GM21390 (cell line): Measurements from ENCODE around the gene SND1.
"Not testable (repeated sequence)": the region's sequence is repeated elsewhere in the genome, so short reads cannot be mapped to it uniquely, and the experiment has no call there.

Source experiments
- ATAC-seq: cut with Tn5 transposase; IDR thresholded peaks from one replicate; pipeline ENCODE4 v1.9.1; 2021; ENCODE audit not compliant: unreplicated experiment

The SND1 gene

DNA sequence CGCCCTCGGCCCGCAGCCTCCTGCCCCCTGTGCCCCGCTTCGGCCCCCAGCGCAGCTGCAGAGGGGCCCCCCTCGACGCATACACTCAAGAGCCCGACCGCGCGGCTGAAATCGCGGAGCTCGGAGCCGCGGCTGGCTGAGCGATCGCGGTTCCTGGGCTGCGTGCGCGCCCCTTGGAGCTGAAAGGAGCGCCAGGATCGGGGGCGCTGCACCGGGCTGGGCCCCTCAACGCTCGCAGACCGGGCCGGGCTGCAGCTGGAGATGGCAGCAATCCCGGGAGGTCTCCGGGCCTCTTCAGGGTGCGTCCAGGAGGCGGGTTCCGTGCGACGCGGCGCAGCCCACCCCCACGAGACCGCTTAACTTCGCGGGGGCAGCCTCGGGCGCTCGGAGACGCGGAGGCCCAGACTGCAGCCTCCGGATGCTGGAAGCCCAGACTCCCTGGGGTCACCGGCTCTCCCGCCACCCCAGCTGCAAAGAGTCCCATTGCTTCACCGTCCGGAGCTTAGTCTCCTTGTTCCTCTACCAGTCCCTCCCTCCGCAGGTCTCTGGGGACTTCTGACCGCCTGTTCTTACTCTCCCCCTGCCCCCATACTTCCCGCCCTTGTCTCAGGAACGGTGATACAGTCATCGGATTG, 452.2 kb downstream of the SND1 start:
- ATAC-seq = peak; percentile 22

DNA sequence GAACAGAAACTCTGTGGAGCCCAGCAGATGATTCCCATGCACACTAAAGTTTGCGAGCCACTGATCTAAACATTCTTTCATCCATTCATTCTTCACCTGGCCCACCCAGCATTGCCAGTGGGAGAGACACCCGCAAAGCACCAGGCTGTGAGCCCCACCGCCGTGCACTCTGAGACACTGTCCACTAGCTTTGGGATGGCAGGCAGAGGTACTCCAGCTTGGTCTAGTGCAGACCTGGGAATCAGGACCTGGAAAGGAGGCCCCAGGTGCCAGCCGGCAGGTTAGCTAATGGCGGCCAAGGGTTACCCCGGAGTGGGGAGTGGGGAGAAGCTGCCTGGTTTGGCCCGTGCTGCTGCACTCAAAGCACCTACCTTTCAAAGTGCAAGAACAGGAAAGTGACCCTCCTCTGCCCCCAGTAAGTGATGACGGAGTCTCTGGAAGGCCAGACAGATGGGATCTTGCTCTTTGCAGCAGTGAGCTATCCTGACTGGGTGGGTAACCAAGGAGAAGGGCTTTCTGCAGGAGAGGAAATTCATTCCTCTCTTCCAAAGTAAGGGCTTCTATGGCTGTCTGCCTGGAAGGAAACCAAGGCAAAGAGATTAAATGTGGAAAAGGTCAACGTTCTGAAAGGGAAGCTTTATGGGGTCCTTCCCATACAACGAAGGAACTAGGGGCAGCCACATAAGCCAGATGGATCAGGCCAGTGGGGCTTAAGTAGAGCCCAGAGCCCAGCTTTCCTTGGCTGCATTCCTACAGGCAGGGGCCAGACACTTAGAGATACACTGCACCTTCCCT, 453.4 kb downstream of the SND1 start:
- no peak for ATAC-seq

DNA sequence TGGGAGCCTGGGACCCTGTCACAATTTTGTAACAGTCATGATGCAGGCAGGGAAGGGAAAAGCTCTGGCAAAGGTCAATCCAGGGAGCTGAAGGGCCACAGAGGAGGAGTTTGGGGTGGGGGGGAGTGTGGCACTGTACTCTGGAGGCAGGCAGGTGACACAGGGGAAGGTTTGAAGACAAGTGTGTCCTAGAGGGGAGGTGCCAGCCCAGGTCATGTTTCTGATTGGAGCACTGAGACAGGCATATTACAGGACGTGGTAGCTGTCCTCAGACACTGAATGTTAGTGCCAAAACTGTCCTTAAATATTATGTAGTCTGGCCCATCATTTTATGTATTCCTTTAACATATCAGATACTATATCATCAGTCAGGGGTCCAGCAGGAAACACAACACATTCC, 454.8 kb downstream of the SND1 start:
- no peak for ATAC-seq

DNA sequence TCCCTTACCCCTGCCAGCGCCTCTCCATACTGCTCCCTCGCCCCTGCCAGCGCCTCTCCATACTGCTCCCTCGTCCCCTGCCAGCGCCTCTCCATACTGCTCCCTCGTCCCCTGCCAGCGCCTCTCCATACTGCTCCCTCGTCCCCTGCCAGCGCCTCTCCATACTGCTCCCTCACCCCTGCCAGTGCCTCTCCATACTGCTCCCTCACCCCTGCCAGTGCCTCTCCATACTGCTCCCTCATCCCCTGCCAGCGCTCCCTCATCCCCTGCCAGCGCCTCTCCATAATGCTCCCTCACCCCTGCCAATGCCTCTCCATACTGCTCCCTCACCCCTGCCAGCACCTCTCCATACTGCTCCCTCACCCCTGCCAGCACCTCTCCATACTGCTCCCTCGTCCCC, 455.5 kb downstream of the SND1 start:
- ATAC-seq = not testable (repeated sequence)

DNA sequence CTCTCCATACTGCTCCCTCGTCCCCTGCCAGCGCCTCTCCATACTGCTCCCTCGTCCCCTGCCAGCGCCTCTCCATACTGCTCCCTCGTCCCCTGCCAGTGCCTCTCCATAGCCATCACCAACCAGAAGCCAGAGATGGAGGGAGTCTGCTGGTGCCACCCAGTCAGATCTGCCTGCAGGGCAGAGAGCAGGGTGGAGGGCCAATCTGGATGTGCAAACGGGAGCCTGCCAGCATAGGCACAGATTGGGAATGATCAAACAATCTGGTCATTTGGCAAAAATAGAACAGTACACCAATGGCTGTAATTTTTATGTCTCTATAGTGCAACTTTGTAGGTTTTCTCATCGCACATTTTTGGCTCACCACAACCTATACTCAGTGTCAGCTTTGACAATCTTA, 456.1 kb downstream of the SND1 start:
- ATAC-seq = no peak

DNA sequence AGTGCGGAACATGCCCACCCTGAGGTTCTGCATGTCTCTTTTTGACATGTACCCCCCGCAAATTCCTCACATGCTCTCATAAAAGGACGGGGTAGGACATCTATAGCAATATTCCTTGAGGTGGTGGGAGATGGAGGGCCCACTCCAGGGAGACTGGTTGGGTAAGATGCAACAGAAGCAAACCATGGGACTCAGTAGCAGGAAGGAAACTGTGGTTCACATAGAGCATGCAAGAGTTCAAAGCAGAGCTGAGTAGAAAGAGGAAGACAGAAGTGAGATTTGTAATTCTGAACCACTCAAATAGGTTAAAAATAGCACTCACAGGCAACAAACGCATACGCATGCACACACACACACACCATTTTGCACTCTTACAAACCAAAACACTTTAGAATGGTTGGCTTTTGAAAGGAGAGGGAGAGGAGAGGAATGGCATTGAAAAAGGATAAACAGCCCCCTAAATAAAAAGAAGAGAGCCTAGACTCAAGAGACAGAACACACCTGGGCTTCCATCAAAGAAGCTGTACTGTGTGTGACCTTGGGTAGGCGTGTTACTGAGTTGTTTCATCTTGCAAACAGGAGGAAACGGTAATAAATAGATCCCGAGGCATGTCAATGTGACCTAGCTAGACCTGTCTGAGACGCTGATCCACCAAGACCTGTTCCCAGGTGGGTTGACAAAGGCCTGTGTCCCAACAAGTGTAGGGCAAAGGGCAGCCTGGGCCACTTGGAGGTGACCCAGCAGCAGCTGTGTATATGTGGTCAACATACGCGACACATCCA, 456.8 kb downstream of the SND1 start:
- peak; percentile 88 for ATAC-seq

DNA sequence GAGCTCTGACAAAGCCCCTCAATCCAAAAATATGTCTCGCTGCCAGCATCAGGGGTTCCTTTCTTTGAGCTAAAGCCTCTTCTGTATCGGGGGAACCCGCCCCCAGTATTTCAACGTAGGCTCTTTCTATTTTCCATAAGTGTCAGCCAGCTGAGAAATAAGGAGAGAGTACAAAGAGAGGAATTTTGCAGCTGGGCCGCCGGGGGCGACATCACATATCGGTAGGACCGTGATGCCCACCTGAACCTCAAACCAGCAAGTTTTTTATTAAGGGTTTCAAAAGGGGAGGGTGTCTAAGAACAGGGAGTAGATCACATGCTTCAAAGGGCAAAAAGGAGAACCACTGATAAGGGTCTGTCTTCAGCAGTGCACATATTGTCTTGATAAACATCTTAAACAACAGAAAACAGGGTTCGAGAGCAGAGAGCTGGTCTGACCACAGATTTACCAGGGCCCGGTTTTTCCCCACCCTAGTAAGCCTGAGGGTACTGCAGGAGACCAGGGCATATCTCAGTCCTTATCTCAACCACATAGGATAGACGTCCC, 457.5 kb downstream of the SND1 start:
- not testable (repeated sequence) for ATAC-seq

DNA sequence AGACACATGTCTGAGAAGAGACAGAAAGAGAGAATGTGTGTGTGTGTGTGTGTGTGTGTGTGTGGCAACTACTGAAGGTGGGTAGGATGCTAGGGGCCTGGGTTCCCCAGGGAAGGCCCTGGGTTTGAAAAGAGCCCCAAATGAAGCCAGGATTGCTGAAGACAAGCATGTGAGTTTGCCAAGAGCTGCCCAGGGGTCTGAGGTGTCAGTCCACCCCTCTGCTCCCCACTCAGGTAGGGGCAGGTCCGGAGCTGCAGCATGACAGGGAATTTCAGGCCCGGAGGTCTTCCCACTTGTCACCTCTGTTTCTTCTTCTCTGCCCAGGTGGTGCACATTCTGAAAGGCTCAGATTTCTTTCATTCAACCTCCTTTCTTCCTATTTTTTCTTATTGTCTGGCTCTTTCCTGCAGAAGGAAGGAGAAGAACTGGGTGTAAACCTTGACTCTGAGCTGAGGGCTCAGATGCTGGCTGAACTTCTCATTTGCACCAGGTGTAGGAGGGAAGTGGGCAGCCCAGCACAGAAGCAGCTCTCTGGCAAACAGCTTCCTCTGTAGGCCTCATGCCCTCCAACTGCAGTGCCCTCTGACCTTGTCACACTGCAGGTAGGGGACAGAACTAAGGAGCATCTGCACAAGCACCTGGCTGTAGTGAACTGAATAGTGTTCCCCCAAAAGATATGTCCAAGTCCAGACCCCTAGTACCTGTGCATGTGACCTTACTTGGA, 458.8 kb downstream of the SND1 start:
- no peak for ATAC-seq

DNA sequence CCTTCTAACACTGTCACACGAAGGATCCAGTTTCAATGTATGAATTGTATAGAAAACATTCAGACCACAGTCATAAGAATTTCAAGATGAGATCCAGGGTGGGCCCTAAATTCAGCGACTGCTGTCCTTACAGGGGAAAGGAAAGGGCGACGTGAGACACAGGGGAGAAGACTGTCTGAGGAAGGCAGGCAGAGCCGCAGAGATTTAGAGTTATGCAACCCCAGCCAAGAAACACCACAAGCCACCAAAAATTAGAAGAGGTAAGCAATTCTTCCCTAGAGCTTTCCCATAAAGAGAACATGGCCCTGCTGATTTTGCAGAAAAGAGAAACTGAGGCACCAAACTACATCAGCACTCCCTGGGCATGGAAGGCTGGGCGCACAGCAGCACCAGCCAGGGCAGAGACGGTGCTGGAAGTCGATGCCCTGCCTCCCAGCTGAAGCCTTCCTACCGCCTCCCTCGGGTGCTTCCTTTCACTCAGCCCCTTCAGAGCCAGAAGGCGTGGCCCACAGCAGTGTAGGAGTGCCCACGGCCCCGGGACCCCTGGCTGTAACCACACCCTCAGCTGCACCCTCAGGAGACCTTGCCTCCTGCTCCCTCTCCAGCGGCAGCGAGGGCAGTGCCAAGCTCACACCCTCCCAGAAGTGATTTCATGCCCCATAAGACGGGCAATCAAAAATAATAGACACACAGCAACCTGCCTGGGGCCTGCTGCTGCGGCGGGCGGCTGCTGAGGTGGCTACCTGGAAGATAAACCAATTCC, 460.2 kb downstream of the SND1 start:
- ATAC-seq = no peak

DNA sequence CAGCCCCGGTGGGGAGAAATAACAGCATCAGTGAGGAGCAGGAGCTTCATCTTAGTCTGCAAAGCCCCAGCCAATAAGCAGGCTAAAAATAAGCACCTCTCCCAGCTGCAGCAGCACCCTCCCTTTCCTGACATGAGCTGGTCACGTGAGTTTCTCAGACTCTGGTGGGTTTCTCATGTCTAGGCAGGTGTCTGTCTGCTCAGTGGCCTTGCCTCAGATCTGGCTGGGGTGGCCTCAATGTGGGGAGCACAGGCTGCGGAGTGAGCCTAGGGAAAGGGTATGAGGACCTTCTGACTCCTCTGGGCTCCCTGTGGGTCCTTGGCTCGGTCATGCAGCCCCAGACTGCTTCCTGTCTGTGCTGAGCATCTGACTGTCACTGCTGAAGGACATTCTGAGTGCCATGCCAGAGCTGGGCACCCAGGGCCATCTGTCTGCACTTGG, 460.8 kb downstream of the SND1 start:
- ATAC-seq = no peak

DNA sequence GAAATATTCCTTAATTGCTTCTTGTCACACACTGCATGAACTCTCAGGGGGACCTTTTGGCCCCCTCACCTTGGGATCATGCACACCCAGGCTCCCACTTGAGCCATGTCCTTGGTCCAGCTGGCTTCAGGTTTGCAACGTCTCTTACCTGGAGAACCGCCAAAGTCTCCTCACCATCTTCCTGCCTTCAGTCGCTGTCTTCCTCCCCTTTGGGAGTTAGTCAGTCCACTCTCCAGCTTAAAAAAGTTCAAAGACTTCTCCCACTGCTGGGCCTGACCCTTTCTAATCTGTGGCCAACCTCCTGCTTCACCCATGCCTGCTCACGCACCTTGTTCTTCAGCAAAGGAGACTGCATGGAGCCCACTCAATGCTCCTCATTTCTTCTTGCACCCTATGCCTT, 461.8 kb downstream of the SND1 start:
- ATAC-seq = no peak

DNA sequence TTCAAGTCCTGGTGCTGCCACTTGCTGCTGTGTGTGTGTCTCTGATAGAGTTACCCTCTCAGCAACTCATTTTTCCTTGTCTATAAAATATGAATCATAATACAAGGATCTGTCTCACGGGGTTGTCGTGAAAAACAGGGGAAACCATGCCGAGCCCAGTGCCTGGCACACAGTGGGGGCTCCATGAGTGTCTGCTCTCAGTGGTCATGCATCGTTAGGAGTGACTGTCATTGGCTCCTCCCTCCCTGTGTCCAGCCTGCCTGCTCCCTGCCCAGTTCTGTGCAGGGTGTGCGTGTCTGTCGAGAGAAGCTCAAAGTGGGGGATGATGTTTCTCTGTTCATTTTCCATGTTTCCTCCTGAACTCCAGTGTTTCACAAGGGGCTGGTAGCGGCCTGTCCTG, 462.8 kb downstream of the SND1 start:
- no peak for ATAC-seq

DNA sequence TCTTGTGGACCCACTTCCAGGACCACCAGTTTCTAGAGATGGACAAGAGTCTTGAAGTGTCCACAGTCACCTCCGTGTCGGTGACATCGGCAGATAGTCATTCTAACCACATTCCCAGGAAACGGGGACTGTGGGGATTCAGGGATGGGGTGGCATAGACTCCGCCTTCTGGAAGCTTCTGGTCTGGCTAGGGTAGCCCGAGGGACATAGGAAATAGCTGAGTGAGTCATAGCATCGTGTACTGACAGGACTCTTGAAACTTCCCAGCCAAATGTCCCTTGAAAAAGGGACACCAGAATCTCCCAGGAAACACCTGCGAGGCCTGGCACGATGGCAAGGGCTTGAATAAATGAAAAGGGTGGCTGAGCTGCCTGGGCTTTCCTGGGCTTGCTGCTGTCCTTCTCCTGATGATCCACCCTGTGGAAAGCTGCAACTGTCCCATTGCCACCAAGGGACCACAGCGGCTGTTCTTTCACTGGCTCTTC, 463.4 kb downstream of the SND1 start:
- ATAC-seq = no peak

DNA sequence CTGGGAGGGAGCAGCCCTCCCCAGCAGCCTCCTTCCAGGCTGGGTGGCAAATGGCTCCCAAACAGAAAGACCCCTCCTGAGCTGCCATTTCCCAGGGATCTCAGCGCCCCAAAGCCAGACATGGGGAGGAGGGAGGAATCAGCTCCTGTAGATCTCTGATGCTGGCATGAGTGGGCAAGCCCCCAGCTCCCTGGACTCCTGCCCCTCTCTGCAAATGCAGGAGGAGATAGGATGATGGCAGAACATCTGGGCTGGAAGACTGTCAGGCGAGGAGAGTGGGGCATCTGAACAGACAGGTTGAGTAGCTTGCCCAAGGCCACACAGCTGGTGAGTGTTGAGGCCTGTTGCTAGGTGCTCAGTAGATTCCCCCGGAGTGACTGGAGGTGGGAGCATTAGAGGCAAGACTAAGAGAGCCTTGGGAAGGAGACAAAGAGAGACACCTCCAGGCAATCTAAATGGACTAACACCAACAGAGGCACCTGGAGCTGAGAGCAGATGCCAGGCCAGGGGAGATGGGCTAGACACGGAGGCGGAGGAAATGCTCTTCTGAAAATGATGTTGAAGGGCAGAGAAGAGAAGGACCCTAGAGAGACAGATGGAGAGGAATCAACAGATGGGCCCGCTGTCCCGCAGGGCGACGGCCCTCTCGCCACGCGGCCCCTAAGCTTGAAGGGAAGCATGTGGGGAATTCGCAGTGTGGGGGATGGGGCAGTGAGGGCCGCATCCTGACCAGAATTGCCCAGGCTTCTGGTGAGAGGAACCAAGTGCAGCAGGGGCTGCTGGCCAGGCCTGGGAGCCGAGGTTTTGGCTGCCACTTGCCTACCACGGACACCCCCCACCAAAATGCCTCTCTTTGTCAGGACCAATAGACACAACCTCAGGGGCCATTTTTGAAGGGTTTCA, 464.1 kb downstream of the SND1 start:
- ATAC-seq = no peak

DNA sequence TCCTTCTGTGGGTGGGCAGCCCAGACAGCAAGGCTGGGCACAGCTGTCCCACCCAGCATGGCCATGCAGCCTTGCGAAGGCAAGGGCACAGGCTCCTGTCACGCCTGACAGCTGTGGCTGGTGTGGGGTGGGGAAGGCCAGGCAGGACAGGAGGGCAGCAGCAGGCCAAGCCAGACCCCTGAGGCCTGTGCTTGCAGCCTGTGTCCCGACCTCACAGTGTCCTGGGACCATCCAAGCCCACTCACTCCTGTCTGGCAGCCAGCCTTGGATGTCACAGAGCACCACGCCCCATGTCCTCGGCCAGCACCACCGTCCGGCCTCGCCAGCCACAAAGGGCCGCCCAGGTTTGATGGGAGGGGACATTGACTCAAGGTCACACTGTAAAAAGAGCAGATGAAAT, 464.7 kb downstream of the SND1 start:
- no peak for ATAC-seq

DNA sequence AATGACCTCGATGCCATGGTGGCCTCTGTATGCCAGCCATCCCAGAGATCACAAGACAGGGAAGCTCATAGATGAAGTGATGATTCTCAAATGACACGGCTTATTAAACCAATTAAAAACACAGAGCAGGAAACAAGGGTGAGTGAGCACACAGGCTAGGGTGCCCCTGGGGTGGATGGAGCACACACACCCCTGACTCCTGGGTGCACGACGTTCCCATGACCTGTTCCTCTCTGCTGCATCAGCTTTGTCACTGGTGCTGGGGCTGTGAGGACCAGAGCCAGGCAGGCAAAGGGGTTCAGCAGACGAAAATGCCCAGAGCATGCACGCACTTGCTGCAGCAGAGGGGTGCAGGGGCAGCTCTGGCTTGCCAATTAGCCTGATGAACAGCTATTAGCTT, 465.7 kb downstream of the SND1 start:
- ATAC-seq = no peak

DNA sequence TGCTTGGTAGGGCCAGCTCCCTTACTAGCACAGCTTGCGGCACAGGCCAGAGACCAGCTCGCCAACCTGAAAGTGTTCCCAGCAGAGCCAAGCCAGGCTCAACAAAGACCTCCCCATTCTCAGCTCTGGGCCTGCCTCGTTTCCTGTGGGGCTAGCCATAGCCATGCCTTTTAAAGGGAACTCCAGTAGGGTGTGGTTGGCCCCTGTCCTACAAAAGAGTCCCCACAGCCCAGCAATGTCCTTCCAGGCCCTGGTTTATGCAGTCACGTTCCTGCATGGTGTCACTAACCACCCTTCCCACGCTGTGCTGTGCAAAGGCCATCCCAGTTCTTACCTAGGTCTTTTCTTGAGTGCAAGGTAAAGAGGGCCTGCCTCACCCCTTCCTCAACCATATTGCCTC, 467.0 kb downstream of the SND1 start:
- ATAC-seq = no peak

DNA sequence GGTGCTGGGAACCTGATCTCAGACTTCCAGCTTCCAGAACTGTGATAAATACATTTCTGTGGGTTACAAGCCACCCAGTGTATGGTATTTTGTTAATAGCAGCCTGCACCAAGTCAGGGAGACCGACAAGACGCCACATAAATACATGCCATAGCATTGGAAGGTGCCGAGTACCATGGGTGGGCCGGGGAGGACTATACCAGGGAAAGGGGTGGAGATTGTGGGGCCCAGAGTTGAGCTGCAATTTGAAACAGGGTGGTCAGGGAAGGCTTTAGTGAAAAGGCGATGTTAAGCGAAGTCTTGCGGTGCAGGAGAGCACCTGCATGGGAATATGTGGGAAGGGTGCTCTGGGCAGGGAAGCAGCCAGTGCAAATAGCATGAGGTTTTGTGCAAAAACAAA, 468.1 kb downstream of the SND1 start:
- no peak for ATAC-seq

DNA sequence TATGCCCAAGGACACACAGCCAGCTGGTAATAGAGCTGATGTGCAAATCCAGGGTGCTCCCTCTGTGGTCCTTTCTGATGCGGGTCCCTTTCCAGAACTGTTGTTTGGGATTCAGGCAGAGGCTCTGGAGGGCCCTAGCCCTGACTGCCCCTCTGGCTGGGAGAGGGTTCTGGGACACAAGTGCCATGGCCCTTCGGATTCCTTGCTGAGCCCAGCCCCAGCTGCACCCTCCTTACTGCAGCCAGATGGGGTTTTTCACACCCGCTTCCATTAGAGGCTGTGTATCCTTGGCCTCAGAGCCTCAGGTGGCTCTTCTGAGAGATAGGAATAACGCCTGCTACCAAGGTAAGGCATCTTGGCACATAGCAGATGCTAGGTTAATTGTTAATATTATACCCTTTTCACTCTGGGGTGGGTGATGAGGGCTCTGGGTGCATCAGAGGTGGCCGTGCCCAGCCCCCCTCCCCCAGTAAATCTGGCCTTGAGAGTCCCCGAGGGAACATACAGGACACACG, 469.0 kb downstream of the SND1 start:
- no peak for ATAC-seq
